ENCODE measurements around the gene NACC2. TPM values are rescaled to one million over a fixed set of nuclear protein-coding genes. Genes with fewer than 3 reads are reported as not detected.

Gene NACC2
- total and polyA plus RNA-seq, 2 experiments from 2014 or later: 11.0 to 13.0 TPM

DNA sequence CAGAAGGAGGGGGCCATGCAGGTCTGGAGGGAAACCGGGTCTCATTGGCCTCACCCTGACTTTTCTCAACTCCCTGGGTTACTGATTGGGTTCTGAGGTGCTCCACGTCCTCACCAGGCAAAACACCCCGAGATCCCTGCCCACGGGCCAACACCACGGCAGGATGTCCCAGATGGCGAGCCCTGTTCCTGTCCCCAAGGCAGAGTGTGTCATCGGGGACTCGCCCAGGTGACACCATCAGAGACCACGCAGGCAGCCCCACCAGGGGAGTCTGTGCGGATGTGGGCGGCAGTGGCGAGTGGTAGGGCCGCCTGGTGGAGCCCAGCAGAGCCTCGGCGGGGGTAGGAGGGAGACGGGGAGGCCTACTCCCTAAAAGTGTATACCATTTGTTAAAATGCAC is 74.9 kb downstream of the NACC2 start:
- H3K4me3 ChIP-seq: no peak overlapping the region
- 95% methylated on average over 13 of the region's 16 CpGs for WGBS (ENCODE audit: low lambda C conversion rate, missing lambda C conversion rate)
- no peaks in the 10 kb centered on the region for H3K9me3 ChIP-seq (ENCODE audit: low read depth)
- no peak overlapping the region for H2AFZ ChIP-seq
- no peaks in the 10 kb centered on the region for H3K27me3 ChIP-seq
- no peaks in the 10 kb centered on the region for H3K9me2 ChIP-seq (replicated peaks; ENCODE audit: insufficient read depth)
- H3K4me1 ChIP-seq (ENCODE audit: insufficient read depth): no peaks in the 10 kb centered on the region
- no peak overlapping the region for H3K27ac ChIP-seq
- H3K4me2 ChIP-seq: no peak overlapping the region
- no peak for DNase-seq (ENCODE audit: low spot score)
- TF ChIP-seq EZH2phosphoT487 (IDR thresholded peaks at IDR 0.05; ENCODE audit: low read depth, severe bottlenecking, unreplicated experiment) (no peak), EZH2 (IDR thresholded peaks at IDR 0.05; ENCODE audit: borderline replicate concordance) (no peak)
- TF ChIP-seq, protein P1, sequence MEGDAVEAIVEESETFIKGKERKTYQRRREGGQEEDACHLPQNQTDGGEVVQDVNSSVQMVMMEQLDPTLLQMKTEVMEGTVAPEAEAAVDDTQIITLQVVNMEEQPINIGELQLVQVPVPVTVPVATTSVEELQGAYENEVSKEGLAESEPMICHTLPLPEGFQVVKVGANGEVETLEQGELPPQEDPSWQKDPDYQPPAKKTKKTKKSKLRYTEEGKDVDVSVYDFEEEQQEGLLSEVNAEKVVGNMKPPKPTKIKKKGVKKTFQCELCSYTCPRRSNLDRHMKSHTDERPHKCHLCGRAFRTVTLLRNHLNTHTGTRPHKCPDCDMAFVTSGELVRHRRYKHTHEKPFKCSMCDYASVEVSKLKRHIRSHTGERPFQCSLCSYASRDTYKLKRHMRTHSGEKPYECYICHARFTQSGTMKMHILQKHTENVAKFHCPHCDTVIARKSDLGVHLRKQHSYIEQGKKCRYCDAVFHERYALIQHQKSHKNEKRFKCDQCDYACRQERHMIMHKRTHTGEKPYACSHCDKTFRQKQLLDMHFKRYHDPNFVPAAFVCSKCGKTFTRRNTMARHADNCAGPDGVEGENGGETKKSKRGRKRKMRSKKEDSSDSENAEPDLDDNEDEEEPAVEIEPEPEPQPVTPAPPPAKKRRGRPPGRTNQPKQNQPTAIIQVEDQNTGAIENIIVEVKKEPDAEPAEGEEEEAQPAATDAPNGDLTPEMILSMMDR (IDR thresholded peaks at IDR 0.05; ENCODE audit: poor library complexity): no peak
- no peaks in the 10 kb centered on the region for H3K36me3 ChIP-seq (replicated peaks; ENCODE audit: insufficient read depth, low read depth)
- peaks cover 19% of the 10 kb centered on the region for H4K20me1 ChIP-seq (ENCODE audit: insufficient read depth, poor library complexity, severe bottlenecking)
- peaks cover 29% of the 10 kb centered on the region for H3K79me2 ChIP-seq

DNA sequence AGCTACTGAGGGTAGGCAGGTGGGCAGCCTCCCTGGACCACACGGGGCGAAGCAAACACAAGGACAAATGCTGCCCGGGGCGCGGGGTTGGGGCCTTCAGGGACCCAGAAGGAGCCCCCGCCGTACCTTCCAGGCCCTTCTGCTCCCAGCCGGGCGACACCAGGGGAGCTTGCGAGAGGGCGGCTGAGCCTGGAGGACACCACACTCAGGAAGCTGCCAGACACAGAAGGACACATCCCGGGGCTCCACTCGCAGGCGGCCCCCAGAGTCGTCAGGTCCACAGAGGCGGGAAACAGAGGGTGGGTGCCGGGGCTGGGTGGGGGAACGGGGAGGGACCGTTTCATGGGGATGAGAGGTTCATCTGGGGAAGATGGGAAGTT is 75.4 kb downstream of the NACC2 start:
- H3K79me2 ChIP-seq: peaks cover 26% of the 10 kb centered on the region
- no peaks in the 10 kb centered on the region for H3K9me2 ChIP-seq (replicated peaks; ENCODE audit: insufficient read depth)
- H3K4me3 ChIP-seq: no peak overlapping the region
- TF ChIP-seq EZH2 (IDR thresholded peaks at IDR 0.05; ENCODE audit: borderline replicate concordance): no peak
- TF ChIP-seq EZH2phosphoT487 (IDR thresholded peaks at IDR 0.05; ENCODE audit: low read depth, severe bottlenecking, unreplicated experiment): no peak
- TF ChIP-seq, protein P1 (IDR thresholded peaks at IDR 0.05; ENCODE audit: poor library complexity): no peak
- no peaks in the 10 kb centered on the region for H3K27me3 ChIP-seq
- no peak overlapping the region for H3K4me2 ChIP-seq
- no peaks in the 10 kb centered on the region for H3K9me3 ChIP-seq (ENCODE audit: low read depth)
- H3K36me3 ChIP-seq (replicated peaks; ENCODE audit: insufficient read depth, low read depth): no peaks in the 10 kb centered on the region
- 95% methylated on average over 19 of the region's 19 CpGs for WGBS (ENCODE audit: low lambda C conversion rate, missing lambda C conversion rate)
- no peak overlapping the region for H3K27ac ChIP-seq
- no peaks in the 10 kb centered on the region for H3K4me1 ChIP-seq (ENCODE audit: insufficient read depth)
- no peak overlapping the region for H2AFZ ChIP-seq
- no peak for DNase-seq (ENCODE audit: low spot score)
- H4K20me1 ChIP-seq (ENCODE audit: insufficient read depth, poor library complexity, severe bottlenecking): peaks cover 19% of the 10 kb centered on the region

DNA sequence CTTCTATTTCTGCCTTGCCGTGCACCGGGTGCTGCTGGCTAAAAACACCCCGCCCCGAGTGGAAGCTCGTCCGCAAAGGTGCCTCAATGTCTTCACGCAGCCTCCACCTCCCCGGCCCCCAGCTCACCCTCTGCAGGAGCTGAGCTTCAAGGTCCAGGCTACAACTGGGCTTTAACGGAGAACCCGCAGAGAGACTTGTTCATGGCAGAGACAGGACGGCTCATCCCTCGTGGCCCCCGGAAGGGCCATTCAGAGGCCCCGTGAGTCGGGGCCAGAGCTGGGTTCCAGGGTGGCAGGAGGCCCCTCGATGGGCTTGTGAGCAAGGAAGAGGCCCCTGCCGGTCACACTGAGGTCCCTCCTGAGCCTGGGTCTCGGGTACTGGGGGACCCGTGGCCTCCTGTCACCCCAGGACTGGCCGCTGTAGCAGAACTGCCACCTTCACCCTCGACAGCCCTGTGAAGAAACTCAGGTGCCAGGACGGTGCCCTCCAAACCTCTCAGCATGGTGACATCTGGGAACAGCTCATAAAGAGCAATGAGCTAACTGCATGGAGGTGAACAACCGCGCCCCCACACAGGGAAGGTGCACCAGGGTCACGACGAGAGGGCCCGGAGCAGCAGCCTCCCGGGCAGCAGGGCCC is 75.9 kb downstream of the NACC2 start:
- Histone ChIP-seq H3K27ac (no peak overlapping the region), H3K4me2 (no peak overlapping the region), H3K4me3 (no peak overlapping the region), H3K9me3 (ENCODE audit: low read depth) (no peaks in the 10 kb centered on the region), H4K20me1 (ENCODE audit: insufficient read depth, poor library complexity, severe bottlenecking) (peaks cover 19% of the 10 kb centered on the region), H3K9me2 (replicated peaks; ENCODE audit: insufficient read depth) (no peaks in the 10 kb centered on the region), H2AFZ (no peak overlapping the region), H3K79me2 (peaks cover 26% of the 10 kb centered on the region), H3K27me3 (no peaks in the 10 kb centered on the region), H3K36me3 (replicated peaks; ENCODE audit: insufficient read depth, low read depth) (no peaks in the 10 kb centered on the region), H3K4me1 (ENCODE audit: insufficient read depth) (no peaks in the 10 kb centered on the region)
- TF ChIP-seq, protein P1 (IDR thresholded peaks at IDR 0.05; ENCODE audit: poor library complexity): no peak
- no peak for TF ChIP-seq EZH2phosphoT487 (IDR thresholded peaks at IDR 0.05; ENCODE audit: low read depth, severe bottlenecking, unreplicated experiment)
- TF ChIP-seq EZH2 (IDR thresholded peaks at IDR 0.05; ENCODE audit: borderline replicate concordance): no peak
- 94% methylated on average over 28 of the region's 28 CpGs for WGBS (ENCODE audit: low lambda C conversion rate, missing lambda C conversion rate)
- no peak for DNase-seq (ENCODE audit: low spot score)

All from hepatocyte (in vitro differentiated cells).